ENCODE results near the gene STEAP3.

STEAP3 gene

GRCh38 chr2:119222863-119223520 is 642 bp upstream of the STEAP3 start:
- in situ Hi-C loops (cut with MboI; ENCODE audit: low pct_unique_long_range_greater_than_20kb, low sequenced_read_pairs, unreplicated experiment), result no loop called here
- TF ChIP-seq CTCF (IDR thresholded peaks at IDR 0.05; ENCODE audit: extremely low read depth, insufficient read depth, missing control alignments), result no peak
- DNase-seq (ENCODE audit: low spot score), result no peak

- in situ Hi-C loops (cut with MboI; ENCODE audit: low pct_unique_long_range_greater_than_20kb, low sequenced_read_pairs, unreplicated experiment), result no loop called here
- DNase-seq (ENCODE audit: low spot score), result no peak
- no peak for TF ChIP-seq CTCF (IDR thresholded peaks at IDR 0.05; ENCODE audit: extremely low read depth, insufficient read depth, missing control alignments)
Observed at GRCh38 chr2:119224391-119225104, 914 bp downstream of the STEAP3 start.

GRCh38 chr2:119225105-119225865 is 1.7 kb downstream of the STEAP3 start:
- peak; percentile 55 for DNase-seq (ENCODE audit: low spot score)
- TF ChIP-seq CTCF (IDR thresholded peaks at IDR 0.05; ENCODE audit: extremely low read depth, insufficient read depth, missing control alignments), result no peak
- in situ Hi-C loops (cut with MboI; ENCODE audit: low pct_unique_long_range_greater_than_20kb, low sequenced_read_pairs, unreplicated experiment), result no loop called here

- no peak for DNase-seq (ENCODE audit: low spot score)
- no peak for TF ChIP-seq CTCF (IDR thresholded peaks at IDR 0.05; ENCODE audit: extremely low read depth, insufficient read depth, missing control alignments)
- in situ Hi-C loops (cut with MboI; ENCODE audit: low pct_unique_long_range_greater_than_20kb, low sequenced_read_pairs, unreplicated experiment), result no loop called here
Observed at GRCh38 chr2:119225926-119226325, 2.3 kb downstream of the STEAP3 start.

GRCh38 chr2:119227346-119227745 is 3.7 kb downstream of the STEAP3 start:
- no peak for DNase-seq (ENCODE audit: low spot score)
- in situ Hi-C loops (cut with MboI; ENCODE audit: low pct_unique_long_range_greater_than_20kb, low sequenced_read_pairs, unreplicated experiment), result no loop called here
- TF ChIP-seq CTCF (IDR thresholded peaks at IDR 0.05; ENCODE audit: extremely low read depth, insufficient read depth, missing control alignments), result no peak

GRCh38 chr2:119228136-119228535 is 4.5 kb downstream of the STEAP3 start:
- in situ Hi-C loops (cut with MboI; ENCODE audit: low pct_unique_long_range_greater_than_20kb, low sequenced_read_pairs, unreplicated experiment), result no loop called here
- DNase-seq (ENCODE audit: low spot score), result no peak
- no peak for TF ChIP-seq CTCF (IDR thresholded peaks at IDR 0.05; ENCODE audit: extremely low read depth, insufficient read depth, missing control alignments)

Measured in GM13977 (cell line).